BLaER1 (cell line): ENCODE results near the gene SEPTIN1.

Experiments used
- H3K27ac ChIP-seq: shearing (Covaris generic); formaldehyde crosslinking; 2 replicates; pipeline ENCODE4 v1.8.1; 2022
- H3K27me3 ChIP-seq: shearing (Covaris generic); formaldehyde crosslinking; 2 replicates; pipeline ENCODE4 v1.8.1; 2022
- H3K36me3 ChIP-seq: shearing (Covaris generic); formaldehyde crosslinking; 2 replicates; pipeline ENCODE4 v1.8.1; 2022
- H3K4me1 ChIP-seq: shearing (Covaris generic); formaldehyde crosslinking; 2 replicates; pipeline ENCODE4 v1.8.1; 2022
- H3K4me2 ChIP-seq: shearing (Covaris generic); formaldehyde crosslinking; 2 replicates; pipeline ENCODE4 v1.8.1; 2022
- H3K4me3 ChIP-seq: shearing (Covaris generic); formaldehyde crosslinking; 2 replicates; pipeline ENCODE4 v1.8.1; 2022
- H3K9ac ChIP-seq: shearing (Covaris generic); formaldehyde crosslinking; 2 replicates; pipeline ENCODE4 v1.8.1; 2022
- H3K9me3 ChIP-seq: shearing (Covaris generic); formaldehyde crosslinking; 2 replicates; pipeline ENCODE4 v1.8.1; 2022
- H4K20me1 ChIP-seq: shearing (Covaris generic); formaldehyde crosslinking; 2 replicates; pipeline ENCODE4 v1.8.1; 2022
- Cebpa-rat ChIP-seq: shearing (Covaris generic); IDR thresholded peaks from 2 replicates; pipeline ENCODE4 v1.8.1; 2022

The SEPTIN1 gene, protein sequence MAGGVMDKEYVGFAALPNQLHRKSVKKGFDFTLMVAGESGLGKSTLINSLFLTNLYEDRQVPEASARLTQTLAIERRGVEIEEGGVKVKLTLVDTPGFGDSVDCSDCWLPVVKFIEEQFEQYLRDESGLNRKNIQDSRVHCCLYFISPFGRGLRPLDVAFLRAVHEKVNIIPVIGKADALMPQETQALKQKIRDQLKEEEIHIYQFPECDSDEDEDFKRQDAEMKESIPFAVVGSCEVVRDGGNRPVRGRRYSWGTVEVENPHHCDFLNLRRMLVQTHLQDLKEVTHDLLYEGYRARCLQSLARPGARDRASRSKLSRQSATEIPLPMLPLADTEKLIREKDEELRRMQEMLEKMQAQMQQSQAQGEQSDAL

GRCh38 chr16:30382111-30382881, at the start of gene SEPTIN1:
Gene SEPTIN1, minus strand, starts transcription at chr16:30382561. Its CDS starts 19 bp downstream, at chr16:30382542.
- H3K4me2 ChIP-seq = peak within 1 kb of the TSS; percentile 100
- peaks cover 55% of the 10 kb centered on the region for H3K4me1 ChIP-seq
- H3K27me3 ChIP-seq = no peaks in the 10 kb centered on the region
- peak within 1 kb of the TSS; percentile 72 for H3K9ac ChIP-seq
- H3K27ac ChIP-seq = peak within 1 kb of the TSS; percentile 95
- H3K9me3 ChIP-seq = no peaks in the 10 kb centered on the region
- no peaks in the 10 kb centered on the region for H4K20me1 ChIP-seq
- peak within 1 kb of the TSS; percentile 66 for H3K4me3 ChIP-seq
- TF ChIP-seq Cebpa-rat = no peak
- H3K36me3 ChIP-seq = no peaks in the 10 kb centered on the region

DNA sequence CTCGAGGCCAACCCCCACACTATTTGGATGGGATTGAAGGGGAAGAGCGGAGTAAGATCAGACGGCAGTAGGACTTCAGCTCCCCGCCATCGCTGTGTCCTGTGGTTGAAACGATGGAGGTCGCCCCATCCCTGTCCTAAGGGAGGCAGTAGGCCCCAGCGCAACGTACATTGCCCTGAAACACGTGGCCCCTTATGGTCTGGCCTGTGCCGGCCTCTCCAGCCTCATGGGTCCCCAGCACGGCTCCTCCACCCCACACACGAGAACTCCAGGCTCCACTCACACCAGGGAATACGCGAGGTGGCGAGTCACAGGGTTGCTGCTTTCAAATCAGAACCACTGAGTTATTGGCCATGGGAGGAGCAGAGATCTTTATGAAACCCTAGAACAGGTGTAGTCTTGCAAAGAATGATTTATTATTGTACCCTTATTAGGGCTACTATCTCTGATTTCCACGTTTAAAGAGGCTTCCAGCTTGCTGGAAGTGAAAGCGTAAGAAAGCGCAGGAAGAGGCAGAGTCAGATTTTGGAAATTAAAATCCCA, 48.1 kb upstream of the SEPTIN1 start:
- Histone ChIP-seq H3K27me3 (no peaks in the 10 kb centered on the region), H3K4me1 (peaks cover 31% of the 10 kb centered on the region), H3K36me3 (peaks cover 33% of the 10 kb centered on the region), H4K20me1 (peaks cover 21% of the 10 kb centered on the region), H3K9me3 (no peaks in the 10 kb centered on the region), H3K9ac (peak overlapping the region; percentile 49; the same call in 1 of the 2 replicates), H3K27ac (peak overlapping the region; percentile 69), H3K4me2 (peak overlapping the region; percentile 72), H3K4me3 (peak overlapping the region; percentile 74)
- TF ChIP-seq Cebpa-rat = no peak

DNA sequence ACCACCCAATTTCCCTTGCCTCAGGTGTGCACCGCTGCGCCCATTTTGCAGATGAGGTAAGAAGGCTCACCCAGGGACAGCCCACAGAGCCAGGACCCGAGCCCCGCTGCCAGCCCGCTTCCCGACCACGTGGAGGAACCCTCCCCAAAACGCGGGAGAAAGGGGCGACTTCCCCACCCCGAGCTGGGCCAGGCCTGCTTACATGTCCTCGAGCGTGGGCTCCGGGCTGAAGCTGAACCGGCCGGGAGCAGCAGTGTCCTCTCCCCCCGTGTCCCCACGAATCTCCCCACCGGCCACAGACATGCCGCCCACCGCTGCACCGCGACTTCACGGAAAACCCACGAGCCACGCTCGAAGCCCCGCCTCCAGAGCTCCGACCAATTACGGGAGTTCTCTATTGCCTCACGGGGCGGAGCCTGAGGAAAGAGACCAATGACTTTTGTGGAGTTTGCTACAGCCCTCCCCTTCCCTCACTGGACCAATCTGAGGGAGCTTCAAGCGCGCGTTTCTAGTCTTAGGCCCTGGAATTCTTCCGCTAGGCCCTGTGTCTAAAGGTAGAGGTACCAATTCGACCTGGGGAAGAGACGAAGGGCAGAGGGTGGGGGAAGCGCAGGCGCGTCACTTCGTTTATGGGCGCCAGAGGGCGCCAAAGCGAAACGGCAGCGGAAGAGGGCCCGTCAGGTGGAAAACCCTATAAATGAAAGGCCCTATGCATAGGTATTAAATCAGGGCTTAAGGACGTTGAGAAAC, 47.5 kb upstream of the SEPTIN1 start, which contains the start of gene DCTPP1:
DCTPP1 (minus strand) TSS at position 353 of the 750 bp plus-strand sequence; CDS start at position 303, 50 bp downstream.
- TF ChIP-seq Cebpa-rat = peak; percentile 34; the same call in 1 of the 2 replicates
- Histone ChIP-seq H3K27me3 (no peaks in the 10 kb centered on the region), H3K9me3 (no peaks in the 10 kb centered on the region), H3K4me3 (peak within 1 kb of the TSS; percentile 74), H3K27ac (peak within 1 kb of the TSS; percentile 76), H3K4me1 (peaks cover 31% of the 10 kb centered on the region), H4K20me1 (peaks cover 28% of the 10 kb centered on the region), H3K36me3 (peaks cover 39% of the 10 kb centered on the region), H3K9ac (peak within 1 kb of the TSS; percentile 79), H3K4me2 (peak within 1 kb of the TSS; percentile 95)

DNA sequence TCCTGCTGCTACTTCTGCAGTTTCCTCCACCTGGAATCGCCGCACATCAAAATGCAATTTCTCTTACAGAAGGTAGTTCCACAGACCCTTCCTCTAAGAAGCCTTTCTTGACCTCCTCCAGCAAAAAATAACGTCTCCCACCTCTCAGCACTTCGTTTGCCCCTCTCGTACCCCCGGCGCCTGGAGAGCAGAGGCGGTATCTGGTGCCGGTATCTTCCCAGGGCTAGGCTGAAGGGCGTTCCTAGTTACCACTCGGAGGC, 47.0 kb upstream of the SEPTIN1 start:
- Histone ChIP-seq H3K36me3 (peaks cover 44% of the 10 kb centered on the region), H3K4me2 (peak overlapping the region; percentile 95), H3K4me1 (peaks cover 31% of the 10 kb centered on the region), H4K20me1 (peaks cover 33% of the 10 kb centered on the region), H3K9ac (peak overlapping the region; percentile 79), H3K4me3 (peak overlapping the region; percentile 74), H3K9me3 (no peaks in the 10 kb centered on the region), H3K27ac (peak overlapping the region; percentile 76), H3K27me3 (no peaks in the 10 kb centered on the region)
- no peak for TF ChIP-seq Cebpa-rat

GRCh38 chr16:30428055-30428454, 45.7 kb upstream of the SEPTIN1 start:
- peak overlapping the region; percentile 74 for H3K4me3 ChIP-seq
- no peak for TF ChIP-seq Cebpa-rat
- H4K20me1 ChIP-seq = peaks cover 42% of the 10 kb centered on the region
- no peak overlapping the region for H3K27ac ChIP-seq
- peak overlapping the region; percentile 95 for H3K4me2 ChIP-seq
- H3K9me3 ChIP-seq = no peaks in the 10 kb centered on the region
- peaks cover 57% of the 10 kb centered on the region for H3K36me3 ChIP-seq
- peaks cover 31% of the 10 kb centered on the region for H3K4me1 ChIP-seq
- H3K27me3 ChIP-seq = no peaks in the 10 kb centered on the region
- H3K9ac ChIP-seq = peak overlapping the region; percentile 79; the same call in 1 of the 2 replicates

GRCh38 chr16:30421010-30421409, 38.6 kb upstream of the SEPTIN1 start:
- no peak for TF ChIP-seq Cebpa-rat
- H3K9me3 ChIP-seq = no peaks in the 10 kb centered on the region
- H3K4me3 ChIP-seq = no peak overlapping the region
- peaks cover 83% of the 10 kb centered on the region for H4K20me1 ChIP-seq
- H3K27ac ChIP-seq = no peak overlapping the region
- H3K27me3 ChIP-seq = no peaks in the 10 kb centered on the region
- peaks cover 24% of the 10 kb centered on the region for H3K4me1 ChIP-seq
- peaks cover 83% of the 10 kb centered on the region for H3K36me3 ChIP-seq
- H3K4me2 ChIP-seq = no peak overlapping the region
- H3K9ac ChIP-seq = no peak overlapping the region

DNA sequence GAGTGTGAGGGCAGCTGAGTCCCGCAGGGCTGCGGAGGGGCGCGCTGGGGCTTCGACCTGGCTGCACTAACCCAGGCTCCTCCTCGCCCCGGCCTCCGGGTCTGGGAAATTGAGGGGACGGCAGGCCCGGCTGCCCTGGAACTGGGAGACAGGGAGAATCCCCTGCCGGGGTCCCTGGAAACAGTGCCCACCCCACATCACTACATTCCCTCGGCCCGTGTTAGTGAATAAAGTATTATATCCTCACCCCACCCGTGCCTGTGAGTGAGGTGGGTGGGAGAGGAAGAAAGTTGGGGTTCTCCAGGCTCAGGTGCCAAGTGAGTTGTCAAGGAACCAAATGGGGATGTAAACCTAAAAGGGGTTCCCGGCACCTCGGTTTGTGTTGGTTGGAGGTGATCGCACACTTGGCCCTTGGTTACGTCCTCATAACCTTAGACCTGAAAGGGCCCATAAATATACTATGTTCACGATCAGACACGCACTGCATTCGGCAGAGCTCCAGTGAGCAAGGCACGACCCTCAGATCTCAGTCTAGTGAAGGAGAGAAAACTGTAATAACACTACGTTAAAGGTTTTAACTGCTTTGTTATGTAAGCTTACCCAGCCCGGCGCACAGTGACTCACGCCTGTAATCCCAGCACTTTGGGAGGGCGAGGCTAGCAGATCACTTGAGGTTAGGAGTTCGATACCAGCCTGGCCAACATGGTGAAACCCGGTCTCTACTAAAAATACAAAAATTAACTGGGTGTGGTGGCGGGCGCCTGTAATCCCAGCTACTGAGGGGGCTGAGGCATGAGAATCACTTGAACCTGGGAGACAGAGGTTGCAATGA, 36.2 kb upstream of the SEPTIN1 start:
- Histone ChIP-seq H4K20me1 (peaks cover 81% of the 10 kb centered on the region), H3K9me3 (no peaks in the 10 kb centered on the region), H3K4me1 (peaks cover 38% of the 10 kb centered on the region), H3K4me2 (peak overlapping the region; percentile 91), H3K27ac (peak overlapping the region; percentile 81), H3K36me3 (peaks cover 80% of the 10 kb centered on the region), H3K4me3 (peak overlapping the region; percentile 70), H3K27me3 (no peaks in the 10 kb centered on the region), H3K9ac (peak overlapping the region; percentile 77)
- TF ChIP-seq Cebpa-rat = no peak

GRCh38 chr16:30417529-30418349, 35.4 kb upstream of the SEPTIN1 start:
- peak overlapping the region; percentile 77 for H3K9ac ChIP-seq
- H3K27me3 ChIP-seq = no peaks in the 10 kb centered on the region
- H3K27ac ChIP-seq = peak overlapping the region; percentile 81
- H4K20me1 ChIP-seq = peaks cover 88% of the 10 kb centered on the region
- peak overlapping the region; percentile 91 for H3K4me2 ChIP-seq
- TF ChIP-seq Cebpa-rat = no peak
- H3K9me3 ChIP-seq = no peaks in the 10 kb centered on the region
- peaks cover 80% of the 10 kb centered on the region for H3K36me3 ChIP-seq
- peaks cover 46% of the 10 kb centered on the region for H3K4me1 ChIP-seq
- peak overlapping the region; percentile 70 for H3K4me3 ChIP-seq
